SK-N-SH treated with all-trans-retinoic acid at 6 μM for 48 hours (cell line): Measurements from ENCODE around the gene SUPT3H.

Experiments used
- TOX ChIP-seq: fragments of 250-450 bp; sonication (Bioruptor Pico); IDR thresholded peaks from 2 replicates; pipeline ENCODE4 v1.8.0; 2021; ENCODE audit warnings: mild to moderate bottlenecking, moderate library complexity, borderline replicate concordance
- ZC3H10 ChIP-seq: fragments of 250-450 bp; sonication (Bioruptor Pico); IDR thresholded peaks from 2 replicates; pipeline ENCODE4 v1.5.1; 2021; ENCODE audit warnings: mild to moderate bottlenecking, moderate library complexity
- ZNF8 ChIP-seq: fragments of 450-650 bp; formaldehyde crosslinking; IDR thresholded peaks from 2 replicates; pipeline ENCODE4 v1.5.0; 2020; ENCODE audit warnings: mild to moderate bottlenecking, moderate library complexity
- TF ChIP-seq, protein P1 (sequence below): fragments of 250-450 bp; sonication (Bioruptor Pico); IDR thresholded peaks from 2 replicates; pipeline ENCODE4 v1.8.0; 2020; ENCODE audit warnings: mild to moderate bottlenecking, moderate library complexity, borderline replicate concordance

DNA sequence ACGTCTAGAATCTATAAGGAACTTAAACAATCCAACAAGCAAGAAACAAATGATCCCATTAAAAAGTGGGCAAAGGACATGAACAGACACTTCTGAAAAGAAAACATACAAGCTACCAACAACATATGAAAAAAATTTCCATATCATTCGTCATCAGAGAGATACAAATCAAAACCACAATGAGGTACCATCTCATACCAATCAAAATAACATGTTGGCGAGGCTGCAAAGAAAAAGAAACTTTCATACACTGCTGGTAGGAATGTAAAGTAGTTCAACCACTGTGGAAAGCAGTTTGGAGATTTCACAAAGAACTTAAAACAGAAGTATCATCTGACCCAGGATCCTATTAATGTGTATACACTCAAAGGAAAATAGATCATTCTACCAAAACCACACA is 293.5 kb downstream of the SUPT3H start:
- TF ChIP-seq ZNF8 (CRISPR knock-in tag) (no peak), ZC3H10 (no peak), TOX (CRISPR knock-in tag) (no peak)
- TF ChIP-seq, protein P1, sequence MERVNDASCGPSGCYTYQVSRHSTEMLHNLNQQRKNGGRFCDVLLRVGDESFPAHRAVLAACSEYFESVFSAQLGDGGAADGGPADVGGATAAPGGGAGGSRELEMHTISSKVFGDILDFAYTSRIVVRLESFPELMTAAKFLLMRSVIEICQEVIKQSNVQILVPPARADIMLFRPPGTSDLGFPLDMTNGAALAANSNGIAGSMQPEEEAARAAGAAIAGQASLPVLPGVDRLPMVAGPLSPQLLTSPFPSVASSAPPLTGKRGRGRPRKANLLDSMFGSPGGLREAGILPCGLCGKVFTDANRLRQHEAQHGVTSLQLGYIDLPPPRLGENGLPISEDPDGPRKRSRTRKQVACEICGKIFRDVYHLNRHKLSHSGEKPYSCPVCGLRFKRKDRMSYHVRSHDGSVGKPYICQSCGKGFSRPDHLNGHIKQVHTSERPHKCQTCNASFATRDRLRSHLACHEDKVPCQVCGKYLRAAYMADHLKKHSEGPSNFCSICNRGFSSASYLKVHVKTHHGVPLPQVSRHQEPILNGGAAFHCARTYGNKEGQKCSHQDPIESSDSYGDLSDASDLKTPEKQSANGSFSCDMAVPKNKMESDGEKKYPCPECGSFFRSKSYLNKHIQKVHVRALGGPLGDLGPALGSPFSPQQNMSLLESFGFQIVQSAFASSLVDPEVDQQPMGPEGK (CRISPR knock-in tag): no peak
